NCI-H2107 (cell line): ENCODE data around the gene SHE.
"Not testable (repeated sequence)": the region's sequence is repeated elsewhere in the genome, so short reads cannot be mapped to it uniquely, and the experiment has no call there.

Experiments
- DNase-seq: peaks from one replicate; lab custom pipeline; 2025; lab: John Stamatoyannopoulos, UW

The SHE gene

DNA sequence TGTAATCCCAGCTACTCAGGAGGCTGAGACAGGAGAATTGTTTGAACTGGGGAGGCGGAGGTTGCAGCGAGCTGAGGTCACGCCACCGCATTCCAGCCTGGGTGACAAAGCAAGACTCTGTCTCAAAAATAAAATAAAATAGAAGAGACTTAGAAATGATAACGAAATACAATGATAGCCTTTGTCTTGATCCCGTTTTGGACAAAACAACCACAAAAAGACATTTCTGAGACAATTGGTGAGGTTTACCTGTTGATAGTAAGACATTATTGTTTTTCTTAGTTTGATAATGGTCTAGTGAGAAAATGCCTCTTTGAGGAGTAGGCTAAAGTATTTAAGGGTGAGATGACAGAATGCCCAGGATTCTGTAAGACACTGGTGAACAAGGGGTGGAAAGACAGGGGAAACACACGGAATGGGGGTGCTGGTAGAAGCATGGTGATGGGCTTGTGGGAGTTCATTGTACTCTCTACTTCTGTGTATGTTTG lies 11.9 kb upstream of the SHE start:
- DNase-seq: no peak

DNA sequence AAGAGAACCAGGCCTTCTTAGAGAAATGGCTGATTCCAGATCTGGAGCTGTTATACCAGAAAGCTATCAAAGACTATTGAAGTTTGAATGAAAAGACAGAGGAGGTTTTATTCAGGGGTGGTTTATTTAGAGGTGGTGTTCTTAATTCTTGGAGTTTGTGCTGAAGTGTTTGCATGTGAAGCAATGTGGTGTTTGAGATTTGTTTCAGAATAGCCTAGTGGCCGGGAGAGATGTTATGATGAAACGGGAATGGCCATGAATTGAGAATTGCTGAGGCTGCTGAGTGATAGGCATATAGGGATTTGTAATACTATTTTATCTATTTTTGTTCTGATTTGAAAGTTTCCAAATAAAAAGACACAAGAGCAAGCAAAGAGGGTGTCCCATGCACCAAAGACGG lies 10.5 kb upstream of the SHE start:
- DNase-seq: no peak

DNA sequence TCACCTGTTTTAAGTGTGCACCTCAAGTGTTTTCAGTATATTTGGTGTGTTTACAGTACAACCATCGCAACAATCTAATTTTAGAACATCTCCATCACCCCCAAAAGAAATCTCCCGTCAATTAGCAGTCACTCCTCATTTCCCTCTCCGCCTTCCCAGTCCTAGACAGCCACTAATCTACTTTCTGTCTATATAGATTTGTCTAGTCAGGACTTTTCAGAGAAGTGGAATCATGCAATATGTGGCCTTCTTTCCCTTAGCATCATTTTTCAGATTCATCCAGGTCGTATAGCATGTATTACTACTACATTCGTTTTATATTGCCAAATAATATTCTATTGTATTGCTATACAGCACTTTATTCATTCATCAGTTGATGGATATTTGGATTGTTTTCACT lies 1.7 kb upstream of the SHE start:
- no peak for DNase-seq

DNA sequence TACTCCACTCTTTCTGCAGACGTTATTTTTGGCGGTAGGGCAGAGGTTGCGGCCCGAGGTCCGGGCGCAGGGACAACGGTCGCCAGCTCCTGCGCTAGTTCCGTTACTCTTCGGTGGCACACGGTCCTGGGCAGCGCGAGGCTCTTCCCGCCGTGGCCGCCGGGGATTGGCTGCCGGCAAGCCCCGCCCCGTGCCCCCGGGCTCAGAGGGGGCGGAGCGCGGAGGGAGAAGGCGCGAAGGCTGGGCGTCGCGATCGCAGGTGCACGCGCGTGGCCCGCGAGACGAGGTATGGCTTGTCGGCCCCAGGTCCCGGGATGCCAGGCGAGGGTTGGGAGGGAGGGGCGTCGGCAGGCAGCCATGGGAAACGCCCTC lies 518 bp upstream of the SHE start:
- no peak for DNase-seq

DNA sequence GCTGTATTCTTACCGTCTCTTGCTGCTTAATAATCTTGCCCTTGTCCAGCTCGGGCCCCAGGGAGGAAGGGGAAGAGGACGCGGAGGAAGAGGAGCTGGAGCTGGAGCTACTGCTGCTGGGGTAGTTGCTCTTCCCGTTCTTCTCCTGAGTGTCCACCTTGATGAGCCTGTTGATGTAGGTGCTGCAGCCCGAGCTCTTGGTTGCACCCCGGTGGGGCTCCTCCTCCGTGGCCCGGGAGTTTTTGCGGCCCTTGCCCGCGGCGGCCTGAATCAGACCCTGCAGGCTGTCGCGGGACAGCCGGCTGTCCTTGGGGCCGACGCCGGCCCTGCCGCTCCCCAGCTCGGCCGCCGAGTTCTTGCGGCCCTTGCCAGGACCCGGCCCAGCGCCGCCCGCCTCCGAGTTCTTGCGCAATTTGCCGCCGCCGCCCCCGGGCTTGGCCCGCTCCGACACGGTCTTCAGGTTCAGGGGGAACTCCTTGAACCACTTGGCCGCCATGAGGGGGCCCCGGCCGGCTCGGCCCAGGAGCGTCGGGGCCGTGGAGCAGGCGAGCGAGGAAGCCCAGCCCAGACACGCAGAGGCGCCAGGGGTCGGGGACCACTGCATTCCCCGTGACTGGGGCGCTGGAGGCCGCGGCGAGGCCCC lies 668 bp downstream of the SHE start:
- DNase-seq: no peak

DNA sequence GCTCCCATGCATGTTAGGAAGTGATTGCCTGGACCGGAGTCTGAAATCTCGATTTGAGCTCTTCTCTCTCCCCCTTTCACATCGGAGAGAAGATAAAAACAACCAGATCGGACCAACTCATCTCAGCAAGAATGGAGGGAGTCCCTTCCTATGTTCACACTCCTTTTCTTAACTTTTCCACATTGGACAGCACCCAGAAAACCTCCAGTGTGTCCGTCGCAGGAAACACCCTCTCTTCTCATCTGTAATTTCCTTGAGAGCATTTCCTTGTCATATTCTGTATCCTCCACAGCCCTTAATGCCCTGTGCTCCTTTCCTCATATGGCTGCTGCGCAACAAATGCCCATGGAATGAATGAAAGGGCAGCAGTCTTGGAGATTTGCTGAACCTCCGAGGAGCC lies 1.7 kb downstream of the SHE start:
- no peak for DNase-seq

DNA sequence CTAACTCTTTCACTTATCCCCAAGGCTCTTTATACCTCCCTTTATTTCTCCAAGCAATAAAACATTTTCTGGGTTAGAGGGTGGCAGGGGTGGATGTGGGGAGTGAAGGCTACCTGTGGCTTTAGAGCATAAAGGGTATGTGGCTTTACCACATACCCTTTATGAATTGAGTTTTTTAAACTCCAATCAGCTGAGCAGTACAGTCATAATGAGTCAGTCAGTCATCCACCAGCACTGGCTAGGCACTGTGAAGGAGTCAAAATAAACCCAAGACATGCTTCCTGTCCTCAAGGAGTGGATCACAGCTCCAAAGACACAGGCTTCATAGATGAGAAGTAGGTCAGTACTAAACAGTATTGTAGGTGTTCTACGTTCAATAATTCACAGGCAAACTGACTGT lies 2.8 kb downstream of the SHE start:
- DNase-seq: no peak

DNA sequence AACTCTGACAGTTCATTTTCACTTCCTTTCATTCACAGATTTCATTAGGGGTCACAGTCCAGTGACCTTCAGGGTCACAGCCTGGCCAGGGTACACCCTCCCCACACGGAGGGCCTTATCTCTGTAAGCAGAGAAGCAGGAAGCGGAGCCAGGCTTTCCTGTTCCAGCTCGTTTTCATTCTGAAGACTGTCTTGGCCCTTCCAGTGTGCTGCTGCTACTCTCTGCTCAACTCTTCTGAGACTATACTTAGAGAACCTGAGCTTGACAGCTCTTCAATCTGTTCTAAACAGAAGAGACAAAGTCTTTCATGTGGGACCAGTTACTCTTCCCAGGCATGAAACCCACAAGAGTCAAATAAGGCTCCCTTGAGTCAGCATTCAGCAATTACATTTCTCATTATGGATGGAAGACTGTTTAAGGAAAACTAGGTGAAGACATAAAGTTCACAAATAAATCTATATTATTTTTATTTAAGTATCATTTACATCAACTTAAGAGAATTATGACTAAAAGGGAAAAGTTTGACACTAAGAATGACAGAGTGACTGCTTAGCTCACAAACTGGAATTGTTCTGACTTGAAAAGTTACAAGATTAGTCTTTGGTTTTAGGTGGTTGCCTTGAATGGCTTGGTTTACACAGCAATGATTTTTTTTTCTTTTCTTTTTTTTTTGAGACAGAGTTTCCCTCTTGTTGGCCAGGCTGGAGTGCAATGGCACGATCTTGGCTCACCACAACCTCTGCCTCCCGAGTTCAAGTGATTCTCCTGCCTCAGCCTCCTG lies 5.0 kb downstream of the SHE start:
- DNase-seq: no peak

DNA sequence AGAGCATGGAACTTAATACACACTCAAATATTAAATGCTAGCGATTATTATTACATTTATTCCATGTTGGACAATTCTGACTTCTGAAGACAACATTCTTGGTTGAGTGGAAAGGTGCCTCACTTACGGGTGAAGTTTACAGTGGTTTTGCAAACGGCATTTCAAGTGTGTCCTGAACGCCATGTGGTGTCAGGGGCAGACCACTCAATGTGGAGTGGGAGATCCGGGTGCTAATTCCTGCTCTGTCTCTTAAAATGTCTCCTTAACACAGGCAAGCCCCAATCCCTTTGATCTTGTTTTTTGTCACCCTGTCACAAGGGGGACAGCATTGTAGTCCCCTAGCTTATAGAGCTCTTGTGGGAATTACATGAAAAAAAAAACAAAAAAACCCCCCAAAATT lies 5.8 kb downstream of the SHE start:
- DNase-seq: no peak

DNA sequence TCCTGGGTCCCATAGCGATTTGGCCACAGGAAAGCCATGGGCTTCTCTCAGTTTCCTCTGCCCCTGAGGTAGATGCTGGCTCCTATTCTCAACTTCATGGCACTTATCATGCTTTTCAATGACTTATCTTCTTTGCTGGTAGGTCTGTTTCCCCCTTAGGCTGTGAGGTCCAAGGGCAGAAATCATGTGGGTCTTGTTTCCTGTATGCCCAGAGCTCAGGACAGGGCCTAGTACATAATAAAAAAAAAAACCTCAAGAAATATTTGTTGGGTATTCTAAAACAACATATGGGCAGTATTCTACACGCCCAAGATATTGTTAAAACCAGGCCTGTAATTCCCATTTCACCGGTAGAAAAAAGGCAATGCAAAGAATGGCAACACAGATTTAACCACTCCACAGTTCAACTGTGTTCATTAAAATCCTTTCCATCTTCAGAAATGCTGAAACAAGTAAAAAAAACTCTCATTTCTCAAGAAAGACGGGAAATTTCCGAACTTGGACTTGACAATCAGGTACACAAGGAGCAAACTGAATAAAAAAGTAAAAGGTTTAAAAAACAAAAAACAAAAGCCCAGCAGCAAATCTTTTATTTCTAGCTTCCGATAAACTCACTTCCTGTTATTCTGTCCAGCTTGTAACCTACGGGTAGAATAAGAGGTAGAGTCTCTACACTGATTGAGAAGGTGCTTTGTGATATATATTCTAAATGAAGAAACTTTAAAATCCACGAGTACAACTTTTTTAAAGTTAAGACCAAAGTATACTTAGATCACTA lies 6.5 kb downstream of the SHE start:
- DNase-seq: no peak

DNA sequence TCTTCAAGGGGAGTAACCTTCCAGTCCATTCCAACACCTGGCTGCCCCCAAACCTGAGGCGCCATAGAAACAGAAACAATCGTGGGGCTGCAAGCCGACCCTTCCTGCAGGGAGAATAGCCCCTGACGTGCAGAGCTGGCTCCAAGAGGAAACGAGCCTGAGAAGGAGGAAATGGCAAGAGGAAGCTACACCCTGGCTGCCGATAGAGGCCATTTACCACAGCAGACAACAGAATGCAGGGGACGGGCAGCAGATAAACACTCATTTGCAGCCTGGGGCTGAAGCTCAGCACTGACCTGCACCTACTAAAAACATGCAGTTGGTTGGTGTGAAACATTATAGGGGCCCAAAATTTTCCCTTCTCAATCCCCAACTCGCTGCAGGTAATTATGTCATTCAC lies 8.9 kb downstream of the SHE start:
- DNase-seq: no peak

DNA sequence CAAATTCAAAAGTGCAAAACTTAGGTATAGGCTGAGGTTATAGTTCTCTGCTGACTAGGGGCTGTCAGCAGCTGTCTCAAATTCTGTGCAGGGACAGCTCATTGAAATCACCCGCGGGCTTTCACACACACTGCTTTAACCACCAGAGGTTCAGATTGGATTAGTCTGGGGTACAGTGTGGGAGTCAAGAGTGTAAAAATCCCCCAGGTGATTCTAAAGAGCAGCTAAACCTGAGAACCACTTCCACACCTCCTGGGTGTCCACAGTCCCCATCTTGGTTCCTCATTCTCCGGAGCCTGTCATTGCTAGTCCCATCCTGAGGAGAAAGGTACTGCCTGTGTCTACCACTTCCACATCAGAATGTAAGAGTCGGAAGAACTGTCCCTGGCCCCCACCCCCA lies 10.1 kb downstream of the SHE start:
- no peak for DNase-seq

DNA sequence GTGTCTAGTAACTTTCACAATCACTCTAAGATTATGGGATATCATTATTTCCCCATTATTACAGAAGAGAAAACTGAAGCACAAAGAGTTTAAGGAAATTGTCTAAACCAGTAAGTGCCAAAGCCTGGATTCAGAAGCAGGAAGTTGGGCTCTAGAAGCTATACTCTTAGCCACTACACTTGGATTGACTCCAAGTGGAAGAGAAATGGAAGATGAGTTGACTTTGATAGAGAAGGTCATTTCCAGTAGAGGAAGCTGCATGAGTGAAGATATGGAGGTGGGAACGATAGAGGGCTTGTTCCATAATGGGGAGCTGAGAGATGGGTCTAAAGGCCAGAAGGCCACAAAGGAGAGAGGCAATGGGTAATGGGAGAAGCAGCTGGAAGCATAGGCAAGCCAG lies 11.9 kb downstream of the SHE start:
- DNase-seq: no peak

DNA sequence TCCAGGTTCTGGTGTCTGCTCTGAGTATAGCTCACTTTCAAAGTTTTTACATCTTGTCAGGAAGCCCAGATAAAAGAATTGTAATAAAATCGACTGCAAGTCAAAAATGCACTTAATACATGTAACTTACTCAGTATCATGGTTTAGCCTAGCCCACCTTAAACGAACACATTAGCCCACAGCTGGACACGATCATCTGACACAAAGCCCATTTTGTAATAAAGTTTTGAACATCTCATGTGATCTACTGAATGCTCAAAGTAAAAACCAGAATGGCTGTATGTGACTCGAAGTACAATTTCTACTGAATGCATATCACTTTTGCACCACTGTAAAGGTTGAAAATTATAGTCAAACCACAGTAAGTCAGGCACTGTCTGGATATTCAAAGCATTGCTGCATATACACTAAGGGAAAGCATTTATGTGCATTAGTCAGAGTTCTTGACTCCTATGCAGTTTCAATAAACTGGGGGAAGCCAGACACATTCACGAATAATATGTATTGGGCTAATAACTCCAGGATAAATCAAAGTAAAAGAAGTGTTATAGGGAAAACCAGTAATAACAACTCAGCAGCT lies 12.4 kb downstream of the SHE start:
- DNase-seq: no peak

DNA sequence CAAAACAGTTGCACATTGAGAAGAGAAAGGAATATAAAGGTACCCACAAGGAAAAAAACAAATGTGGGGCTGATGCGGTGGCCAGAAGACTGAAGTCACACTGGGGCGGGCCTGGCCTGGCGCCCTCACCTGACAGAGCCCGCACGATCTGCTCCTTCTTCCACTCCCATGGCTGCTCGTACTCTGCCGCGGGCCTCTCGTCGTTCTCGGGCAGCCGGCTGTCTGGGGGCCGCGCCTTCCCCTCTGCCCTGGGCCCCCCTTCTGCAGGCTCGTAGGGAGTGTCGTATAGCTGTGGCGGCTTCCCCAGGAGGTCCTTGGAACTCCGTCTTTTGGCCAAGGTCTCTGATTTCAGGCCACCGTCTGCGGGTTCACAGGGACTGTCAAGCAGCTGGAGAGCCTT lies 13.3 kb downstream of the SHE start:
- no peak for DNase-seq

DNA sequence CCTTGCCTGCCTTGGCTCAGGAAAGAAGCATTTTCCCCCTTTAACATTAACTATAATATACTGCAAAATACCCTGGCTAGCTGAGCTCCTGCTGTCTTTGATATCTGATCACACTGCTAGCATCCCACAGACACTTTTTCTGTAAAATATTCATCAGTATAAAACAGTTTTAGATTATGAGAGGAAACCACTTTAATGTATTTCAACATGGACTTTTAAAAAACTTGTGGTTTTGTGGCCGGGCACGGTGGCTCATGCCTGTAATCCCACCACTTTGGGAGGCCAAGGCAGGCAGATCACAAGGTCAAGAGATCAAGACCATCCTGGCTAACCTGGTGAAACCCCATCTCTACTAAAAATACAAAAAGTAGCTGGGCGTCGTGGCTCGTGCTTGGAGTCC lies 15.5 kb downstream of the SHE start:
- not testable (repeated sequence) for DNase-seq

DNA sequence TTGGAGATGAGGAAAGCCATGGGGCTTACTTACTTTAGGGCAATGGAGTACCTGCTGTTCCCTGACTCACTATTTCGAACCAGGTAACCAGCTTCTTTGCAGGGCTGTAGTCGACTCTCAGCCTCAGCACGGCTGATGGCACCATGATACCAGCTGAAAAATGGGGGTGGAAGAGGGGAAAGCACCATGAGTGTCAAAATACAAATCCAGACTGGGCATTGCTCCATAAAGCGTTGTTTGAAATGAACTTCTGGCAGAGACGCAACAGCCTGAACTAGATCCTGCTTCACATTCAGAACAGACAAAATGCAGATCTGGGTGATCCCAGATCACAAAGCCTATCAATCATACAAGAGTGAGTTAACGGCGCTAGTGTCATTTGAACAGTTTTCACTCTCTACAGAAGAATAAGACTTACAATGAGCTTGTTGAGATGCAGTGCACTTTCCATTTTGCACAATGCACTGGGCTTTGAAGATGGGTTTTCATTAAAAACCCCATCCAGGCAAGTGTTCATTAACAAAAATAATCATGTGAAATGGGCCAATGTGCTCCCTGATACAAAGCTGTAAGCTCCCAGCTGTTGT lies 16.2 kb downstream of the SHE start:
- no peak for DNase-seq

DNA sequence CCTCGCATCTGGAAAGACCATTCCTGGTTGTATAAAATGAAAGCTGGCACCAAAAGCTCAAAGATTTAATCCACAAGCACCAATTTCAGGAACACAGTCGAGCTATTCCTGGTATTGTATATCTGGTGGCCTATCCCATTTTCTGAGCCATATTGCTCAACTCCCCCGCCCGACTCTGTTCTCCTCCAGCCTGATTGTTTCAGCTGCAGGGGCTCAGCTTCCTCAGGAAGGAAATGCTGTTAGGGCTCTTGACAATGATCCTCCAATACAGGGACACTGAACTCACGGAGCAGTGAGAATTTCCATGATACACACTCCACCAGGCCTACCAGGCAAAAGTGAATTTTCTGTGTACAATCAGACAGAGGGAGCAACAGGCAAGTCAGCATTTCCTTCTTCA lies 17.1 kb downstream of the SHE start:
- no peak for DNase-seq

DNA sequence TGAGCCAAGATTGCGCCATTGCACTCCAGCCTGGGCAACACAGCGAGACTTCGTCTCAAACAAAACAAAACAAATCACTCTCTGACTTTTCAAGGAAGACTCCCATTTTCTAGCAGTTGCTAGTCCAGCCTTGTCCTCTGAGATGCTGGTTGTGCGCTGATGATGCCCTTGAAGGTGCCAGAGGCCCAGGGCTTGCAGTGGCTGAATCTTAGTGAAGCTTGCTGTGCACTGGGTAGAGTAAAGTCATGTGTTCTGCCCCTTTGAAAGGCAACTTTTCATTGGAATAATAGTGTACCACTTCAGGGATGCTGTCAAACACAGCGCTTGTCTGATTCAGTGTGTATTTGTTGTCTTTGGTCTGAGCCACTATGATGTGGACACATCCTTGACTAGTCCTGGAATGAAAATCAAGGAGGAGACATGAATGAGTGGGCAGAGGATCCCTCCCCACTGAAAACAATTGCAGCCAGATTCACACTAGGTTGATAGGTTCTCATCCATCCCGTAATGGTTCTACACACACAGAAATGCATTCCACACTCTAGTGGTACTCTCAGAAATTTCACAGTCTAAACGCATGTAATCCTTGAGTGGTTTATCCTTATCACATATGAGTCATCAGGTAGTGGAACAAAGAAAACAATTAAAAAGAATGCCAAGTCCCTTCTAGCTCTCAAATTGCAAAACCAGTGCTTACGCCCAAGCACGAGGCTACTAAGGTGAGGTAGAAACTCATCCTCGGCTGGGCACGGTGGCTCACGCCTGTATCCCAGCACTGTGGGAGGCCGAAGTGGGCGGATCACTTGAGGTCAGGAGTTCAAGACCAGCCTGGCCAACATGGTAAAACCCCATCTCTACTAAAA lies 18.0 kb downstream of the SHE start:
- DNase-seq: no peak

DNA sequence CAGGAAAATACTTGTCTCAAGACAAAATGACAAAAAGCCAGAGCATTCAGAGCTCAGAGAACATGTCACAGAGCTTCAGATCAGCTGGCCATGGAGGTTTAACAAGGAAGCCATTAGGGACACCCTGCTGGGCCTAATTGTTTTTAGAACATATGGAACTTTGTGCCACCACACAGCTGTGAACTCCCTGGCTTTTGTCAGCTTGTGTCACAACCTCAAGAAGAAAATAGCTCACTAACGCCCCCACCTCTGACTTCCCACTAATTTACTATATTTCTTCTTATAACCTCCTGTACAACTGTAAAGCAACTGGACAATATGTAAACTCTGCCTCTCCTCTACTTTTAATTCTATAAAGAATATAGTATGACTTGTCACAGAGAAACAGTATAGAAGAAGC lies 21.2 kb downstream of the SHE start:
- no peak for DNase-seq

DNA sequence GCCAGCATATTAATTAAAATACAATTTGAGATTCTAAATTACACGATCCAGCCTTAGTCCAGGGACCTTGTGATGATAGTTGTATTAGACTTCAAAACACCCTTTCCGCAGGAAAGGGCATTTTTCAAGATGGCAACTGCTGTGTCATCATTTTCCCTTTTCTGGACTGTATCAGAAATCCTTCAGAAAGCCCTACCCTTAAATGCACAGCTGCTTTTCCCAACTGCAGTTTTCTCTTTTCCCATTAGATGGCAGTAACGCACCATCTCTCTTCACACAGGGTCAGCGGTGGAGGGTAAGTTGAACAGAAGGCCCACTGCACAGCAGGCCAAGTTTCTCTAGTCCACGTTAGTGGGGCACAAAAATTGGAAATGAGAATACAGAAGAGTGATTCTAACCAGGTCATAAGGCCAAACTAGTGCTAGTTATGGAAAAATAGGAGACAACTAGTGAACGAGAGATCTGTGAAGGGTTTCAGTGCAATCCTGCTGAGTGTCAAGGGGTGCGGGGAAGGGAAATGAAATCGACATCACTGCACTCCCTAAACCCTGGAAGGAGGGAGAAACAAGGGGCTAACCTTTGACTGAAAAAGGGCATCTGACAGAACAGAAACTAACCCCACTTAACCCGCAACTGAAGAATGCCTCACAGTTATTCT lies 22.3 kb downstream of the SHE start:
- DNase-seq: peak; percentile 53
